Retinal pigment epithelial cell (primary cell): ENCODE data around the gene KCNC1.

Experiments
- DNase-seq: peaks from one replicate; pipeline ENCODE4 v3.0.0-alpha.2; 2010; ENCODE audit warnings: low read depth
- H3K4me3 ChIP-seq: 2 replicates; pipeline ENCODE4 v1.5.1; 2011; ENCODE audit warnings: mild to moderate bottlenecking, low read length, control low read depth, moderate library complexity
- TF ChIP-seq, protein P1 (sequence below): conservative IDR thresholded peaks from 2 replicates; pipeline ENCODE4 v1.5.1; 2011; ENCODE audit warnings: low read depth, low read length, control low read depth, inconsistent platforms

KCNC1 gene

DNA sequence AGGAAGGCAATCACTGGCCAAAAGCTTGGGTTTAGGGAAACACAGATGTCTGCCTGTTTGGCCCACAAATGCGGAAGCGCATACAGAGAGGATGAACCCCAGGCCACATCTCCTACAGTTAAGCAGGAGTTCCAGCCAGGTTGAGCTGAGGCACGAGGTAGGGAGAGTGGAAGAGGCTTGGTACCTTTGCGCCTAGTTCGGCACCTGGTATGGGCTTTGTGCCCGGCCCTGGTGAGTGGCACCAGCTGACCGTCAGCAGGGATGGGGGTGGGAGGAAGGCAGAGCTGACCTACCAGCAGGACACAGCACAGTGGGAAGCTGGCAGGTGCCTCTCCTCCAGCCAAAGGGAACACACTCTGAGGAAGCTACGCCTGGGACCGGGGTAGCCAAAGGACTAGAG lies 57.6 kb downstream of the KCNC1 start:
- no peak for DNase-seq
- TF ChIP-seq, protein P1, sequence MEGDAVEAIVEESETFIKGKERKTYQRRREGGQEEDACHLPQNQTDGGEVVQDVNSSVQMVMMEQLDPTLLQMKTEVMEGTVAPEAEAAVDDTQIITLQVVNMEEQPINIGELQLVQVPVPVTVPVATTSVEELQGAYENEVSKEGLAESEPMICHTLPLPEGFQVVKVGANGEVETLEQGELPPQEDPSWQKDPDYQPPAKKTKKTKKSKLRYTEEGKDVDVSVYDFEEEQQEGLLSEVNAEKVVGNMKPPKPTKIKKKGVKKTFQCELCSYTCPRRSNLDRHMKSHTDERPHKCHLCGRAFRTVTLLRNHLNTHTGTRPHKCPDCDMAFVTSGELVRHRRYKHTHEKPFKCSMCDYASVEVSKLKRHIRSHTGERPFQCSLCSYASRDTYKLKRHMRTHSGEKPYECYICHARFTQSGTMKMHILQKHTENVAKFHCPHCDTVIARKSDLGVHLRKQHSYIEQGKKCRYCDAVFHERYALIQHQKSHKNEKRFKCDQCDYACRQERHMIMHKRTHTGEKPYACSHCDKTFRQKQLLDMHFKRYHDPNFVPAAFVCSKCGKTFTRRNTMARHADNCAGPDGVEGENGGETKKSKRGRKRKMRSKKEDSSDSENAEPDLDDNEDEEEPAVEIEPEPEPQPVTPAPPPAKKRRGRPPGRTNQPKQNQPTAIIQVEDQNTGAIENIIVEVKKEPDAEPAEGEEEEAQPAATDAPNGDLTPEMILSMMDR = no peak
- H3K4me3 ChIP-seq = no peak overlapping the region

DNA sequence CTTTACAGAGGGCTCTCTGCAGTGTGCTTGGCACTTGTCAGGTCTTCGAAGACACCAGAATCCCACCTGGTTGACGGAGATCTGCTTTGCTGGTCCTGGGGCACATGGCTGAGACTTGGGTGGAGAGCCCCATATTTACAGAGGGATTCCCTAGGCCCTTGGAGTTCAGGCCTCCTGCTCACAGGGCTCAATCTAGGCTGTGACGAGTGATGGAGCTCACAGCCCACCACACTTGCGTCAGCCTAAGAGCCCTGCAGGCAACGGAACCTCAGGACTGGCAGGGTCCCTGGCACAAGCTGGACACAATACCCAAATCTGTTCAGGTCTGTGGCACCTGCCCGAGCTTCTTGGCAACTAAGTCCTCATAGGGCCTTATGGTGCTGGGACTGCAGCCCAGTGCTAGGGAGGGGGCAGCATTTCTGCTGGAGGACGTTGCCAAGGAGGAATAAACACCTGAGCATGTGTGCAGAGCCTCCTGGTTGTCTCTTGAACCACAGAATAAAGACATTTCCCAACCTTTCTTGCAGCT lies 59.1 kb downstream of the KCNC1 start:
- no peak for DNase-seq
- TF ChIP-seq, protein P1 = no peak
- no peak overlapping the region for H3K4me3 ChIP-seq

DNA sequence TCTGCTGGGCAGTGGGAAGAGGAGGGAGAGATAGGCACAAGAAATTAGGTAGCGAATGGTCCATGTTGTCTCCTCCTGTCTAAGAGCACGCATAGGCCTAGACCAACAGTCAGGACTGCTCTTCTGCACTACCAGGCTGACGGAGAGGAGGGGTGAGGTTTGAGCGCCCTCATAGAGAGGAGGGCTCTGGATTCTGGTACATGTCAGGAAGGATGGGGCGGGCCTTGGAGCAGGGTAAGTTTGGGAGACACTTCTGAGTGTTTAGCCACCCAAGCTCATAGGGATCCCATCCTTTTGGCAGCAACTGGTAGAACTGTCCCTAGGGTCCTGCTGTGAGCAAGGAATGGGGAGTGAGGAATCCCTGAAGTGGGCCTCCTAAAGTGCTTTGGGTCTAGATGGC lies 60.4 kb downstream of the KCNC1 start:
- DNase-seq = no peak
- H3K4me3 ChIP-seq = no peak overlapping the region
- TF ChIP-seq, protein P1 = no peak

DNA sequence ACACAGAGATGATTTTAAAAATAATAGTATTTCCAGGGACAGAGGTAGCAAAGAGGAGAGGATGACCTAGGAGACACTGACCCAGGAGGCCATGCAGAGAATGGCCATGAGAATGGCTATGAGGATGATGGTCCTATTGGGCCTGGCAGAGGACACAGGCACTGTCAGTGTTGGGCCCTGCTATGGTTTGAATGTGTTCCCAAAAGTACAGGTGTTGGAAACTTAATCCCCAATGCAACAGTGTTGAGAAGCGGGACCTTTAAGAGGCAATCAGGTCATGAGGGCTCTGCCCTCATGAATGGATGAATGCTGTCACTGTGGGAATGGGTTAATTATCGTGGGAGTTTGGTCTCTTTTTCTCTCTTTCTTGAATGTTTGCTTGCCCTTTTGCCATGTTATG lies 61.6 kb downstream of the KCNC1 start:
- no peak for DNase-seq
- TF ChIP-seq, protein P1 = no peak

DNA sequence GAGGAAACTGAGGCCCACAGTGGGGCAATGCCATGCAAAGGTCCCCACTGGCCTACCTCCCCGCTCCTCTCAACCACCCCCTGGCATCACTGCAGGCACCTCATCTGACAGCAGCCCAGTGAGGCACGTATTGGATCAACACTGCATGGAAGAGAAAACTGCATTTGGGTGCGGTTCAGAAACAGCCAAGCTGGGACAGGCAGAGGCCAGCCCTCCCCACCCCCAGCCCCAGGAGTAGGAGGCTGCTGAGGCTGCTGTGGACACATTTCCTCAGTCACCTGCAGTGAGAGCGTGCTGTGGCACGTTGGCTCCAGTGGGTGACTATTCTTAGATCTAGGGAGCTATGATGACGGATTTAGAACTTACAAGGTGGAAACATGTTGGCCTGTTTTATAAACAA lies 63.7 kb downstream of the KCNC1 start:
- TF ChIP-seq, protein P1 = no peak

More for the DNA sequence above, 61.6 kb downstream of the KCNC1 start:
- no peak overlapping the region for H3K4me3 ChIP-seq

DNA sequence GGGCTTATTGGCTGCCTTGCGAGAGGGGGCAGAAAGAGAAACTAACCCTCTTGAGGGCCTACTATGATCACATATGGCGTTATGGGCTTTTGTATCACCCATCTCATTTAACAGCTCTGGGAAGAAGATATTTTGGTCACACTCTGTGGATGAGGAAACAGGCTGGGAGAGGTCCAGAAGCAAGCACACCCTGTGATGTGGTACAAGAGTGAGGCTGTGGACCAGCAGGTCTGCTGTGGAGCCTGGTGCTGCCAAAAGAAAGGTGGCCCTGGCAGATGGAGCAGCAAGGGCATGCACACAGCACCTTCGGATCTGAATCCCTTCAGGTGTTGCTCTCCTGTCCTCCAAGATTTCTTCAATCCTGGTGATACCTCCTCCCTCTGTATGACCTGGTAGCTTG lies 64.1 kb downstream of the KCNC1 start:
- TF ChIP-seq, protein P1 = no peak
- H3K4me3 ChIP-seq = no peak overlapping the region
- no peak for DNase-seq

More for the DNA sequence above, 63.7 kb downstream of the KCNC1 start:
- DNase-seq = no peak
- H3K4me3 ChIP-seq = no peak overlapping the region

DNA sequence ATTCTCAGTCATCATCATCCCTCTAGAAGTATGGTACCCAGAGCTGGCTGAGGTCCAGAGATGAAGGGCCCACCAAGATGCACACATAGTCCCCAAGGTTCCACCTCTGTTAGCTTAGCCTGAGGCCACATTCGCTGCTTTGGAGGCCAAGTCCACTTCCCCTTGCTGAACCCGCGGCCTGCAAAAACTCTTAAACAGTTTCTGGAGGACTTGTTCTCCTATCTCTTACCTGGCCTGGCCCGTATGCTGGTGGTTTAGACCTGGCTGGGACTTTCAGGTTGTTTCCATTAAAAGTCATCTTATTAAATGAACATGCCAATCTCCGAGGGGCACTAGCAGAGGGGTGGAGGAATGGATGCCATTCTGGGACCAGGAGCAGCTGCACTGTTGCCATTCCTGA lies 64.6 kb downstream of the KCNC1 start:
- no peak for DNase-seq
- TF ChIP-seq, protein P1 = no peak

More for the DNA sequence above, 64.6 kb downstream of the KCNC1 start:
- no peak overlapping the region for H3K4me3 ChIP-seq
